ENCODE measurements around the gene PANX2. TPM values are rescaled to one million over a fixed set of nuclear protein-coding genes. Genes with fewer than 3 reads are reported as not detected.

The PANX2 gene
- total and polyA plus RNA-seq, 2 experiments from 2014 or later = 2.8 to 5.1 TPM

- TF ChIP-seq ETS1 (IDR thresholded peaks at IDR 0.05) (no peak), CTCF (conservative IDR thresholded peaks at IDR 0.05; ENCODE audit: low read depth in 2 of 2) (no peak), REST (IDR thresholded peaks at IDR 0.05; ENCODE audit: unreplicated experiment) (no peak)
These were observed 27.4 kb upstream of the PANX2 start (continued) for GRCh38 chr22:50143096-50143495.

GRCh38 chr22:50144005-50144614 is 26.4 kb upstream of the PANX2 start:
- no peak overlapping the region for H3K4me2 ChIP-seq
- TF ChIP-seq POLR2AphosphoS5 (IDR thresholded peaks at IDR 0.05; ENCODE audit: low read depth) (no peak), ZNF331 (CRISPR knock-in tag; IDR thresholded peaks at IDR 0.05; ENCODE audit: low read depth) (no peak), ZNF114 (CRISPR knock-in tag; IDR thresholded peaks at IDR 0.05) (no peak), REST (IDR thresholded peaks at IDR 0.05; ENCODE audit: unreplicated experiment) (no peak), ZNF462 (CRISPR knock-in tag; IDR thresholded peaks at IDR 0.05) (no peak)

More at GRCh38 chr22:50144005-50144614, 26.4 kb upstream of the PANX2 start:
- Mint-ChIP-seq H3K4me3 (no peak overlapping the region), H3K9me3 (no peaks in the 10 kb centered on the region), H3K27me3 (ENCODE audit: insufficient read depth, low read depth, poor library complexity) (peaks cover 10% of the 10 kb centered on the region), H3K27ac (no peak overlapping the region), H3K36me3 (ENCODE audit: low read depth) (no peaks in the 10 kb centered on the region), H3K4me1 (peaks cover 6% of the 10 kb centered on the region)
- Histone ChIP-seq H3K27ac (ENCODE audit: low read depth) (no peak overlapping the region), H3K27me3 (ENCODE audit: insufficient read depth) (no peaks in the 10 kb centered on the region), H3K79me2 (replicated peaks; ENCODE audit: insufficient read depth) (no peaks in the 10 kb centered on the region), H3K4me1 (ENCODE audit: insufficient read depth) (no peaks in the 10 kb centered on the region), H3K4me3 (no peak overlapping the region), H3F3A (replicated peaks; ENCODE audit: low read depth) (no peaks in the 10 kb centered on the region), H3K9me2 (ENCODE audit: insufficient read depth) (no peaks in the 10 kb centered on the region), H2AFZ (no peak overlapping the region), H3K36me3 (ENCODE audit: insufficient read depth) (no peaks in the 10 kb centered on the region), H4K20me1 (replicated peaks; ENCODE audit: insufficient read depth) (no peaks in the 10 kb centered on the region)
- DNase-seq (ENCODE audit: low spot score) (no peak), ATAC-seq (no peak)
